ENCODE results near the gene CLEC2A. TPM values are rescaled to one million over a fixed set of nuclear protein-coding genes. Genes with fewer than 3 reads are reported as not detected.

Gene CLEC2A
- total RNA-seq, 5 donors from 2014 or later (not counting 1 experiment from before 2014, with no cell fraction given), result not detected

- POLR2A ChIA-PET, result interaction anchor here in 1 of 2 donors (1.3 kb wide), 1 partner anchor 11 kb away, joined by 4 read pairs; no protein-coding TSS in a partner anchor
- H3K4me3 Mint-ChIP-seq, result no peak overlapping the region
- no peak for ATAC-seq (replicated peaks in 1 of 4)
These were observed 59.4 kb downstream of the CLEC2A start for GRCh38 chr12:9872742-9873141.

GRCh38 chr12:9872162-9872561 lies 60.0 kb downstream of the CLEC2A start:
- no peaks in the 10 kb centered on the region for H3K9me3 ChIP-seq
- no peak overlapping the region for H3K4me3 Mint-ChIP-seq
- peak overlapping the region in 1 of 2 donors; percentile 18 for H3K27ac Mint-ChIP-seq
- ChIA-PET POLR2A (interaction anchor here in 1 of 2 donors (1.3 kb wide), 1 partner anchor 11 kb away, joined by 4 read pairs; no protein-coding TSS in a partner anchor), CTCF (interaction anchor here in 1 of 2 donors (0.6 to 1.3 kb wide), 3 partner anchors 21 to 61 kb away, joined by 3 to 6 read pairs (median 5); no protein-coding TSS in a partner anchor)
- WGBS (ENCODE audit: insufficient coverage), result no CpG with 5 or more reads among the region's 3 CpGs
- H3K27me3 Mint-ChIP-seq, result no peaks in the 10 kb centered on the region
- H3K36me3 ChIP-seq (ENCODE audit: control insufficient read depth in 2 of 2, extremely low read depth in 1 of 2, insufficient read depth in 1 of 2, low read length in 1 of 2), result no peaks in the 10 kb centered on the region
- H3K4me1 Mint-ChIP-seq, result peaks cover 19 to 22% (median 20%) of the 10 kb centered on the region in 3 donors
- no peak for ATAC-seq (replicated peaks in 1 of 4)
- no peak overlapping the region for H3K27ac ChIP-seq (ENCODE audit: low read length)
- DNase-seq, result no peak
- peaks cover 4% of the 10 kb centered on the region for H3K36me3 Mint-ChIP-seq
- H3K27me3 ChIP-seq (replicated peaks in 1 of 2; ENCODE audit: control insufficient read depth in 2 of 2, extremely low read depth in 1 of 2, insufficient read depth in 2 of 2, low read length in 1 of 2), result no peaks in the 10 kb centered on the region
- no peaks in the 10 kb centered on the region for H3K9me3 Mint-ChIP-seq
- H3K4me1 ChIP-seq (ENCODE audit: control insufficient read depth in 1 of 2, extremely low read depth in 1 of 2, insufficient read depth in 2 of 2, low read length in 2 of 2), result peaks cover 3 to 11% of the 10 kb centered on the region in 2 experiments
- no peak overlapping the region for H3K4me3 ChIP-seq (ENCODE audit: control insufficient read depth in 1 of 2, extremely low read depth in 1 of 2, low read length in 1 of 2)

More at GRCh38 chr12:9872742-9873141, 59.4 kb downstream of the CLEC2A start:
- no peak for DNase-seq
- Mint-ChIP-seq H3K27me3 (no peaks in the 10 kb centered on the region), H3K36me3 (no peaks in the 10 kb centered on the region), H3K9me3 (no peaks in the 10 kb centered on the region), H3K4me1 (peaks cover 19 to 22% (median 20%) of the 10 kb centered on the region in 3 donors), H3K27ac (no peak overlapping the region)
- CTCF ChIA-PET, result interaction anchor here in 1 of 2 donors (0.8 kb wide), 1 partner anchor 62 kb away, joined by 6 read pairs; no protein-coding TSS in a partner anchor
- Histone ChIP-seq H3K9me3 (no peaks in the 10 kb centered on the region), H3K4me3 (ENCODE audit: control insufficient read depth in 1 of 2, extremely low read depth in 1 of 2, low read length in 1 of 2) (no peak overlapping the region), H3K27me3 (replicated peaks in 1 of 2; ENCODE audit: control insufficient read depth in 2 of 2, extremely low read depth in 1 of 2, insufficient read depth in 2 of 2, low read length in 1 of 2) (no peaks in the 10 kb centered on the region), H3K36me3 (ENCODE audit: control insufficient read depth in 2 of 2, extremely low read depth in 1 of 2, insufficient read depth in 1 of 2, low read length in 1 of 2) (no peaks in the 10 kb centered on the region), H3K27ac (ENCODE audit: low read length) (no peak overlapping the region), H3K4me1 (ENCODE audit: control insufficient read depth in 1 of 2, extremely low read depth in 1 of 2, insufficient read depth in 2 of 2, low read length in 2 of 2) (peaks cover 3 to 11% of the 10 kb centered on the region in 2 experiments)
- WGBS (ENCODE audit: insufficient coverage), result 92% methylated on average over 9 of the region's 11 CpGs

- H3K27me3 Mint-ChIP-seq, result no peaks in the 10 kb centered on the region
- H3K36me3 Mint-ChIP-seq, result peaks cover 7% of the 10 kb centered on the region
- POLR2A ChIA-PET, result interaction anchor here (0.5 to 0.7 kb wide), 3 partner anchors 57 to 1779 kb away, joined by 3 to 5 read pairs (median 3); partner anchors contain the start of gene ETV6 (in 1 of the 2)
- H3K9me3 ChIP-seq, result no peaks in the 10 kb centered on the region
- CTCF ChIA-PET, result no interaction called here
- peak overlapping the region; percentile 56 to 59 for H3K4me3 ChIP-seq (ENCODE audit: control insufficient read depth in 1 of 2, extremely low read depth in 1 of 2, low read length in 1 of 2)
- H3K4me1 ChIP-seq (ENCODE audit: control insufficient read depth in 1 of 2, extremely low read depth in 1 of 2, insufficient read depth in 2 of 2, low read length in 2 of 2), result peaks cover 3 to 14% of the 10 kb centered on the region in 2 experiments
- ATAC-seq (replicated peaks in 1 of 4) (no peak), DNase-seq (peak in 1 of 35 experiments; percentile 42)
- peak overlapping the region; percentile 96 for H3K27ac ChIP-seq (ENCODE audit: low read length)
- H3K9me3 Mint-ChIP-seq, result no peaks in the 10 kb centered on the region
- H3K4me1 Mint-ChIP-seq, result peaks cover 21 to 39% (median 24%) of the 10 kb centered on the region in 3 donors
- no peaks in the 10 kb centered on the region for H3K36me3 ChIP-seq (ENCODE audit: control insufficient read depth in 2 of 2, extremely low read depth in 1 of 2, insufficient read depth in 1 of 2, low read length in 1 of 2)
- H3K27ac Mint-ChIP-seq, result peak overlapping the region; percentile 99
- no CpG with 5 or more reads among the region's 2 CpGs for WGBS (ENCODE audit: insufficient coverage)
- no peaks in the 10 kb centered on the region for H3K27me3 ChIP-seq (replicated peaks in 1 of 2; ENCODE audit: control insufficient read depth in 2 of 2, extremely low read depth in 1 of 2, insufficient read depth in 2 of 2, low read length in 1 of 2)
- H3K4me3 Mint-ChIP-seq, result peak overlapping the region; percentile 89 to 96 (median 93)
These were observed 61.8 kb downstream of the CLEC2A start for GRCh38 chr12:9870286-9870866.

- Mint-ChIP-seq H3K27me3 (no peaks in the 10 kb centered on the region), H3K36me3 (peaks cover 10% of the 10 kb centered on the region), H3K4me3 (peak within 1 kb of the TSS; percentile 89 to 96 (median 93)), H3K4me1 (peaks cover 25 to 48% (median 30%) of the 10 kb centered on the region in 3 donors), H3K27ac (peak within 1 kb of the TSS; percentile 99), H3K9me3 (no peaks in the 10 kb centered on the region)
- peak within 1 kb of the TSS; percentile 96 for H3K27ac ChIP-seq (ENCODE audit: low read length)
- peak within 1 kb of the TSS; percentile 56 to 59 for H3K4me3 ChIP-seq (ENCODE audit: control insufficient read depth in 1 of 2, extremely low read depth in 1 of 2, low read length in 1 of 2)
- POLR2A ChIA-PET, result interaction anchor here (0.6 to 1.6 kb wide), 6 partner anchors 73 to 1933 kb away, joined by 3 to 4 read pairs (median 4); partner anchors contain the start of gene CD69 (in 1 of the 2)
- H3K9me3 ChIP-seq, result no peaks in the 10 kb centered on the region
- no CpG with 5 or more reads among the region's 11 CpGs for WGBS (ENCODE audit: insufficient coverage)
- DNase-seq (peak in 12 of 35 experiments; percentile 11 to 75 (median 20)), ATAC-seq (replicated peaks in 1 of 4) (peak; percentile 71 to 72 (median 72))
- no peaks in the 10 kb centered on the region for H3K36me3 ChIP-seq (ENCODE audit: control insufficient read depth in 2 of 2, extremely low read depth in 1 of 2, insufficient read depth in 1 of 2, low read length in 1 of 2)
- no peaks in the 10 kb centered on the region for H3K27me3 ChIP-seq (replicated peaks in 1 of 2; ENCODE audit: control insufficient read depth in 2 of 2, extremely low read depth in 1 of 2, insufficient read depth in 2 of 2, low read length in 1 of 2)
- CTCF ChIA-PET, result interaction anchor here in 1 of 2 donors (0.6 to 3.1 kb wide), 4 partner anchors 55 to 119 kb away, joined by 3 to 24 read pairs (median 7); no protein-coding TSS in a partner anchor
- H3K4me1 ChIP-seq (ENCODE audit: control insufficient read depth in 1 of 2, extremely low read depth in 1 of 2, insufficient read depth in 2 of 2, low read length in 2 of 2), result peaks cover 7 to 17% of the 10 kb centered on the region in 2 experiments
These were observed 62.6 kb downstream of the CLEC2A start, which contains the start of gene CLEC2B for GRCh38 chr12:9869307-9870161. Gene CLEC2B, minus strand, starts transcription at chr12:9869354.

- no peaks in the 10 kb centered on the region for H3K9me3 ChIP-seq
- H3K4me1 ChIP-seq (ENCODE audit: control insufficient read depth in 1 of 2, extremely low read depth in 1 of 2, insufficient read depth in 2 of 2, low read length in 2 of 2), result peaks cover 7 to 17% of the 10 kb centered on the region in 2 experiments
- CTCF ChIA-PET, result interaction anchor here (0.5 to 3.1 kb wide), 5 partner anchors 55 to 161 kb away, joined by 3 to 24 read pairs (median 5); no protein-coding TSS in a partner anchor
- H3K4me3 ChIP-seq (ENCODE audit: control insufficient read depth in 1 of 2, extremely low read depth in 1 of 2, low read length in 1 of 2), result peak overlapping the region; percentile 56 to 59
- H3K27me3 Mint-ChIP-seq, result no peaks in the 10 kb centered on the region
- no peaks in the 10 kb centered on the region for H3K27me3 ChIP-seq (replicated peaks in 1 of 2; ENCODE audit: control insufficient read depth in 2 of 2, extremely low read depth in 1 of 2, insufficient read depth in 2 of 2, low read length in 1 of 2)
- peaks cover 0 to 4% (median 4%) of the 10 kb centered on the region in 3 donors for H3K9me3 Mint-ChIP-seq
- H3K4me3 Mint-ChIP-seq, result peak overlapping the region; percentile 89 to 96 (median 93)
- DNase-seq (no peak), ATAC-seq (replicated peaks in 1 of 4) (no peak)
- H3K27ac Mint-ChIP-seq, result peak overlapping the region; percentile 99
- H3K4me1 Mint-ChIP-seq, result peaks cover 30 to 54% (median 36%) of the 10 kb centered on the region in 3 donors
- POLR2A ChIA-PET, result interaction anchor here (0.6 to 2.0 kb wide), 6 partner anchors 14 to 128 kb away, joined by 3 to 7 read pairs (median 4); partner anchors contain the start of gene CD69 (in 1 of the 2)
- H3K36me3 ChIP-seq (ENCODE audit: control insufficient read depth in 2 of 2, extremely low read depth in 1 of 2, insufficient read depth in 1 of 2, low read length in 1 of 2), result no peaks in the 10 kb centered on the region
- WGBS (ENCODE audit: insufficient coverage), result 0% methylated on average over 1 of the region's 4 CpGs
- peaks cover 16% of the 10 kb centered on the region for H3K36me3 Mint-ChIP-seq
- H3K27ac ChIP-seq (ENCODE audit: low read length), result peak overlapping the region; percentile 96
These were observed 63.2 kb downstream of the CLEC2A start for GRCh38 chr12:9868951-9869306.
